HG03060 (cell line): ENCODE data around the gene CCDC110.

Experiments used
- ATAC-seq: cut with Tn5 transposase; IDR thresholded peaks from one replicate; pipeline ENCODE4 v1.9.1; 2021; ENCODE audit warnings: low read depth, moderate number of reproducible peaks; ENCODE audit not compliant: unreplicated experiment

The CCDC110 gene

GRCh38 chr4:185424905-185425646 lies 46.5 kb downstream of the CCDC110 start:
- ATAC-seq, result no peak

GRCh38 chr4:185421366-185422124 lies 50.0 kb downstream of the CCDC110 start:
- ATAC-seq, result no peak

GRCh38 chr4:185416955-185417354 lies 54.6 kb downstream of the CCDC110 start:
- ATAC-seq, result no peak

GRCh38 chr4:185412412-185412811 lies 59.1 kb downstream of the CCDC110 start:
- ATAC-seq, result no peak

- no peak for ATAC-seq
Observed at GRCh38 chr4:185411849-185412248, 59.7 kb downstream of the CCDC110 start.

- no peak for ATAC-seq
Observed at GRCh38 chr4:185408432-185408831, 63.1 kb downstream of the CCDC110 start.

- ATAC-seq, result peak; percentile 61
Observed at GRCh38 chr4:185405296-185405999, 66.1 kb downstream of the CCDC110 start.

GRCh38 chr4:185404031-185404430 lies 67.5 kb downstream of the CCDC110 start:
- ATAC-seq, result no peak

- ATAC-seq, result no peak
Observed at GRCh38 chr4:185399466-185399865, 72.1 kb downstream of the CCDC110 start.

GRCh38 chr4:185398618-185399017 lies 72.9 kb downstream of the CCDC110 start:
- ATAC-seq, result no peak

GRCh38 chr4:185396724-185397385 lies 74.7 kb downstream of the CCDC110 start, which contains the start of gene ANKRD37:
ANKRD37 (plus strand) TSS chr4:185396841; CDS start chr4:185396924, 83 bp downstream.
- ATAC-seq, result peak; percentile 34

GRCh38 chr4:185395956-185396723 lies 75.4 kb downstream of the CCDC110 start:
- ATAC-seq, result peak; percentile 47

- no peak for ATAC-seq
Observed at GRCh38 chr4:185395238-185395955, 76.1 kb downstream of the CCDC110 start, which contains the start of gene LRP2BP. LRP2BP (minus strand) TSS chr4:185395924; CDS start chr4:185378186, 17,738 bp downstream.
